ENCODE results near the gene ITM2C. TPM values are rescaled to one million over a fixed set of nuclear protein-coding genes. Genes with fewer than 3 reads are reported as not detected.
A peak's percentile ranks its signal among the peaks of the same experiment; 100 is the strongest.

ITM2C gene
- total and polyA plus RNA-seq, 2 experiments from 2014 or later, result 241 to 367 TPM

GRCh38 chr2:230865766-230866755, 1.3 kb downstream of the ITM2C start (continued):
- TF ChIP-seq REST (IDR thresholded peaks at IDR 0.05; ENCODE audit: unreplicated experiment) (no peak), CREB1 (CRISPR knock-in tag; IDR thresholded peaks at IDR 0.05; ENCODE audit: low read depth) (no peak), STAT1 (IDR thresholded peaks at IDR 0.05; ENCODE audit: unreplicated experiment) (no peak), EZH2 (IDR thresholded peaks at IDR 0.05; ENCODE audit: low read depth, unreplicated experiment) (no peak), ZNF114 (CRISPR knock-in tag; IDR thresholded peaks at IDR 0.05) (no peak), NANOG (IDR thresholded peaks at IDR 0.05; ENCODE audit: borderline replicate concordance) (no peak), ZNF331 (CRISPR knock-in tag; IDR thresholded peaks at IDR 0.05; ENCODE audit: low read depth) (no peak)

GRCh38 chr2:230866756-230867523, 2.2 kb downstream of the ITM2C start:
- Histone ChIP-seq H3K4me3 (peak overlapping the region; percentile 98), H4K20me1 (replicated peaks; ENCODE audit: insufficient read depth) (peaks cover 24% of the 10 kb centered on the region), H2AFZ (no peak overlapping the region), H3K36me3 (ENCODE audit: insufficient read depth) (no peaks in the 10 kb centered on the region), H3K9me2 (ENCODE audit: insufficient read depth) (no peaks in the 10 kb centered on the region), H3F3A (replicated peaks; ENCODE audit: low read depth) (peaks cover 9% of the 10 kb centered on the region; the same call in 1 of the 2 replicates), H3K27me3 (ENCODE audit: insufficient read depth) (no peaks in the 10 kb centered on the region), H3K4me1 (ENCODE audit: insufficient read depth) (peaks cover 67% of the 10 kb centered on the region), H3K4me2 (peak overlapping the region; percentile 88), H3K27ac (ENCODE audit: low read depth) (peak overlapping the region; percentile 97), H3K79me2 (replicated peaks; ENCODE audit: insufficient read depth) (peaks cover 71% of the 10 kb centered on the region)
- DNase-seq (ENCODE audit: low spot score), result no peak
- Mint-ChIP-seq H3K9me3 (no peaks in the 10 kb centered on the region), H3K27ac (peak overlapping the region; percentile 91), H3K4me1 (peaks cover 75% of the 10 kb centered on the region), H3K4me3 (peak overlapping the region; percentile 92), H3K27me3 (ENCODE audit: insufficient read depth, low read depth, poor library complexity) (peaks cover 31% of the 10 kb centered on the region), H3K36me3 (ENCODE audit: low read depth) (peaks cover 18% of the 10 kb centered on the region; the same call in 2 of the 3 replicates)
- ATAC-seq, result no peak
- no peak for TF ChIP-seq NANOG (IDR thresholded peaks at IDR 0.05; ENCODE audit: borderline replicate concordance)
- TF ChIP-seq ZNF114 (CRISPR knock-in tag; IDR thresholded peaks at IDR 0.05), result no peak
- TF ChIP-seq JUNB (IDR thresholded peaks at IDR 0.05; ENCODE audit: unreplicated experiment), result no peak
- no peak for TF ChIP-seq CREB1 (CRISPR knock-in tag; IDR thresholded peaks at IDR 0.05; ENCODE audit: low read depth)
- TF ChIP-seq EZH2phosphoT487 (IDR thresholded peaks at IDR 0.05; ENCODE audit: unreplicated experiment), result no peak
- TF ChIP-seq ZNF462 (CRISPR knock-in tag; IDR thresholded peaks at IDR 0.05), result no peak
